Psoas muscle (tissue), 8 donors: ENCODE measurements around the gene MYO3B. TPM values are rescaled to one million over a fixed set of nuclear protein-coding genes. Genes with fewer than 3 reads are reported as not detected.
"Not testable (repeated sequence)": the region's sequence is repeated elsewhere in the genome, so short reads cannot be mapped to it uniquely, and the experiment has no call there.

Experiments used
- ATAC-seq, 4 donors: fragments of 200-7000 bp; cut with Tn5 transposase; one replicate each; pipeline ENCODE4 v1.9.1; 2020; ENCODE audit warnings: moderate library complexity in 3 of 4, mild to moderate bottlenecking in 2 of 4
- DNase-seq, 2 donors: peaks; one replicate each; pipeline ENCODE4 v3.0.0-alpha.2; 2020
- H3K27ac ChIP-seq: fragments of 200-600 bp; one replicate; pipeline ENCODE4 v1.8.0; 2022
- H3K27me3 ChIP-seq, 3 donors: fragments of 200-600 bp in 1 of 3; one replicate each; pipeline versions ENCODE4 v1.6.1 to v1.8.0; 2013 to 2022; ENCODE audit warnings: low read length in 2 of 3, mild to moderate bottlenecking in 2 of 3, moderate library complexity in 1 of 3; ENCODE audit not compliant: insufficient read depth in 3 of 3
- H3K36me3 ChIP-seq, 2 donors: fragments of 200-600 bp in 1 of 2; one replicate each; pipeline versions ENCODE4 v1.6.1 to v1.8.0; 2013 to 2022; ENCODE audit warnings: low read depth in 1 of 2, mild to moderate bottlenecking in 1 of 2, moderate library complexity in 1 of 2; ENCODE audit not compliant: insufficient read depth in 1 of 2
- H3K4me1 ChIP-seq: fragments of 200-600 bp; one replicate; pipeline ENCODE4 v1.8.0; 2022
- H3K4me3 ChIP-seq: fragments of 200-600 bp; one replicate; pipeline ENCODE4 v1.8.0; 2022; ENCODE audit warnings: mild to moderate bottlenecking
- H3K9me3 ChIP-seq: fragments of 200-600 bp; one replicate; pipeline ENCODE4 v1.8.0; 2022
- WGBS, 3 donors: extraction: QIAGEN DNeasy Blood & Tissue Kit; methylation state at CpG; one replicate each; pipeline versions ENCODE4 v1.1.6 to v1.1.7; 2013; 5-methylcytosine and 5-hydroxymethylcytosine counted together
- intact Hi-C, 2 donors: fragments of 100-400 bp; cut with DNase I; formaldehyde crosslinking; loops; one replicate each; pipeline versions ENCODE4 v1.11.0 to v1.14.2; 2022
- polyA plus RNA-seq, 3 donors: library from polyadenylated mRNA; stranded (reverse); fragments of 200-250 nt; gene quantifications; one replicate each; pipeline ENCODE4 v1.2.3, GENCODE V29; 2013
- total RNA-seq, 4 donors: library from RNA; stranded (reverse); fragmentation: NEBNext Ultra II Directional in 2 of 4; extraction: Animal tissue kit (Norgen Biotek cat#: 25700) in 2 of 4; gene quantifications; one replicate each; pipeline versions ENCODE4 v1.2.1 to v1.2.4, GENCODE V29; 2021 to 2023
- TF ChIP-seq, protein P1 (sequence below): fragments of 200-600 bp; IDR thresholded peaks from one replicate; pipeline ENCODE4 v1.8.0; 2022; ENCODE audit warnings: antibody characterized with exemption
- donor health status: healthy with polysubstance abuse.
- donor health status: DM: no; HTN: no; CAD: no; lungs with moderate emphysema.
- donor health status: Bipolar disorder and iron deficiency.
- donor health status: healthy.
- donor health status: DM: yes; HTN: yes; CAD: no.
- donor health status: DM: no; HTN: no; CAD: no.
- donor health status: DM: no; HTN: no; CAD: no.
- donor health status: DM: yes; HTN: yes; CAD: no.

MYO3B gene
- total and polyA plus RNA-seq, 7 donors = 0.04 to 0.32 TPM; not detected in 5

DNA sequence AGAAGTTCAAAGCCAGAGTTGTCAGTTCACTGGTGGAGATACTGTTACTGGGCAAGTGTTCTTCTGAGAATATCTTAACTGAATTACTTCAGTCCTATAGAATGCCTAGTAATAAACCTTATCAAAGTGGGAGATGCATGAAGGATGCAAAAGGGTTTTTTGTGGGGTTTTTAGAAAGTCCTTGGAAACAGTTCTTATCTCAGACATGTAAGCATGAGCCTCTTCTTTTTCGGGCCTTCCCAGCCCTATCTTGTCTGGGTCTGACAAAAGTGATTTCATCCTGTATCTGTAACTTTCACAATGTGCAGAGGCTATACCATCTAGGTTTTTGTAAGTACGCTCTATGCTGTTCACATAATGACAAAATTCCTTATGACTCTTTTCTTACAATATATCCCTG lies 255.5 kb downstream of the MYO3B start:
- WGBS, 3 donors = 89 to 96% (median 94%) methylated on average over 2 of the region's 2 CpGs
- TF ChIP-seq, protein P1, sequence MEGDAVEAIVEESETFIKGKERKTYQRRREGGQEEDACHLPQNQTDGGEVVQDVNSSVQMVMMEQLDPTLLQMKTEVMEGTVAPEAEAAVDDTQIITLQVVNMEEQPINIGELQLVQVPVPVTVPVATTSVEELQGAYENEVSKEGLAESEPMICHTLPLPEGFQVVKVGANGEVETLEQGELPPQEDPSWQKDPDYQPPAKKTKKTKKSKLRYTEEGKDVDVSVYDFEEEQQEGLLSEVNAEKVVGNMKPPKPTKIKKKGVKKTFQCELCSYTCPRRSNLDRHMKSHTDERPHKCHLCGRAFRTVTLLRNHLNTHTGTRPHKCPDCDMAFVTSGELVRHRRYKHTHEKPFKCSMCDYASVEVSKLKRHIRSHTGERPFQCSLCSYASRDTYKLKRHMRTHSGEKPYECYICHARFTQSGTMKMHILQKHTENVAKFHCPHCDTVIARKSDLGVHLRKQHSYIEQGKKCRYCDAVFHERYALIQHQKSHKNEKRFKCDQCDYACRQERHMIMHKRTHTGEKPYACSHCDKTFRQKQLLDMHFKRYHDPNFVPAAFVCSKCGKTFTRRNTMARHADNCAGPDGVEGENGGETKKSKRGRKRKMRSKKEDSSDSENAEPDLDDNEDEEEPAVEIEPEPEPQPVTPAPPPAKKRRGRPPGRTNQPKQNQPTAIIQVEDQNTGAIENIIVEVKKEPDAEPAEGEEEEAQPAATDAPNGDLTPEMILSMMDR = no peak

DNA sequence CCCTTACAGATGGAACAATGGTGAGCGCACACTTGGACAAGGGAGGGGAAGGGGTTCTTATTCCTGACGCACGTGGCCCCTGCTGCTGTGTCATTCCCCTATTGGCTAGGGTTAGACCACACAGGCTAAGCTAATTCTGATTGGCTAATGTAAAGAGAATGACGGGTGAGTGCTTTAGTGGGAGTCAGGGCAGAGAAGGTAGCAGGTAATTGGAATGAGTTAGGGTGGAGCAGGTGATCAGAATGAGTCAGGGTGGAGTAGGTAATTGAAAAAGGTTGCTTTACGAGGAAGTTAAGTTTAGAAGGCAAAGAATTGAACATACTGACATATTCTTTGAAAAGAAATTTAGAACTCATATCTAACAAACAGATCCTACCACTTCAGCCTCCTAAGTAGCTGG lies 256.4 kb downstream of the MYO3B start:
- H3K27ac ChIP-seq, H3K4me1 ChIP-seq, DNase-seq, H3K9me3 ChIP-seq, intact Hi-C loops, H3K4me3 ChIP-seq, ATAC-seq, H3K36me3 ChIP-seq, H3K27me3 ChIP-seq: not testable (repeated sequence)
- 84 to 86% (median 84%) methylated on average over 5 of the region's 5 CpGs for WGBS, 3 donors

More for the DNA sequence above, 255.5 kb downstream of the MYO3B start:
- no peaks in the 10 kb centered on the region for H3K36me3 ChIP-seq
- no peak overlapping the region for H3K4me3 ChIP-seq
- peaks cover 0 to 3% (median 0%) of the 10 kb centered on the region in 3 donors for H3K27me3 ChIP-seq
- no peak for ATAC-seq
- intact Hi-C loops = no loop called here
- H3K4me1 ChIP-seq = no peaks in the 10 kb centered on the region
- H3K27ac ChIP-seq = no peak overlapping the region
- H3K9me3 ChIP-seq = no peaks in the 10 kb centered on the region
- DNase-seq = no peak

GRCh38 chr2:170434900-170435621 lies 257.1 kb downstream of the MYO3B start:
- DNase-seq (no peak), ATAC-seq (no peak)
- TF ChIP-seq, protein P1 = no peak
- Histone ChIP-seq H3K4me1 (no peaks in the 10 kb centered on the region), H3K27ac (no peak overlapping the region), H3K4me3 (no peak overlapping the region), H3K9me3 (no peaks in the 10 kb centered on the region), H3K36me3 (no peaks in the 10 kb centered on the region), H3K27me3 (peaks cover 0 to 3% (median 0%) of the 10 kb centered on the region in 3 donors)
- intact Hi-C loops = no loop called here
- 56 to 63% (median 61%) methylated on average over 6 of the region's 6 CpGs for WGBS, 3 donors

DNA sequence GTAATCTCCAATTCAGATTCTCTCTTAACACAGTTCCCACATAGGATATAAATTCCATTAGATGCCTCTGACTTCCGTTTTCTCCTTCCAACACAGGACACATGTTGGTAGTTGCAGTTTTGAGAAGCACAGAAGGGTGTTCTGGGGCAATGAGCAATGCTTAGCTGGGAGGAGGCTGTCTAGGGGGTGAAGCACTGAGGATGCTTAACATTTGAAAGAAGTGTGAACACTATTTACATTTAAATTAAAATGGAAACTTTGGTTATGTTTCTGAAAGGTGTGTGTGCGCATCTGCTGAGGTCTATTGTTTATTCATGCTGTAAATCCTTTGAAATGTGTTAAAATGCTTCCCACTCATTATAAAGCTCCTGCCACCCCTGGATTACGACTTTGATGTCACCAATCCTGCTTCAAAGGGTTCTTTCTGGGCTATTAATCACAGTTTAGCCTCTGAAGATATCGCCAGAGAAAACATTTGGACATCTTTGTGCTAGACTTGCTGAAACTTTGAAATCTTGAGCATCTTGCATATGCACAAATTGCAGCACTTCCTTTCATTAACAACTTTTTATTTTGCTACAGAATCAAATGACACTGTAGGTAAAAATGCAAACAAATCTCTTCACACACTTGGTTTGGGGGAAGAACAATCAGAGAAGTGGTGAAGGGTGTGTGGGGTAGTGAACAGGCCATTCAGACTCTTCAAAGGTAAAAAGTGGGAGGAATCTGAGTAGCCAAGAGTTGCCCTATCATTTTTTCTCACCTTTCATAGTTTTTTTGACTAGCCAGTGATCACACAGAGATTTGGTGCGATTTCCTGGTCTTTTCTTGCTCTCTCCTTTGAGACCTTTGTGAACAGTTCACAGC lies 258.4 kb downstream of the MYO3B start:
- DNase-seq (no peak), ATAC-seq (no peak)
- H3K4me3 ChIP-seq = no peak overlapping the region
- no peaks in the 10 kb centered on the region for H3K4me1 ChIP-seq
- 29 to 34% (median 33%) methylated on average over 5 of the region's 5 CpGs for WGBS, 3 donors
- H3K27me3 ChIP-seq = peaks cover 0 to 3% (median 0%) of the 10 kb centered on the region in 3 donors
- no peaks in the 10 kb centered on the region for H3K36me3 ChIP-seq
- TF ChIP-seq, protein P1 = no peak
- no peak overlapping the region for H3K27ac ChIP-seq
- H3K9me3 ChIP-seq = no peaks in the 10 kb centered on the region
- intact Hi-C loops = no loop called here

- DNase-seq (no peak), ATAC-seq (no peak)
- 53 to 65% (median 55%) methylated on average over 3 of the region's 3 CpGs for WGBS, 3 donors
- Histone ChIP-seq H3K4me1 (no peaks in the 10 kb centered on the region), H3K27me3 (no peaks in the 10 kb centered on the region), H3K9me3 (no peaks in the 10 kb centered on the region), H3K4me3 (no peak overlapping the region), H3K36me3 (no peaks in the 10 kb centered on the region), H3K27ac (no peak overlapping the region)
- intact Hi-C loops = no loop called here
- TF ChIP-seq, protein P1 = no peak
These were observed 268.1 kb downstream of the MYO3B start for GRCh38 chr2:170446078-170446477.
